SH-SY5Y (cell line): ENCODE measurements around the gene OXT.

Experiments used
- GATA2 ChIP-seq: IDR thresholded peaks from 2 replicates; pipeline ENCODE4 v1.6.1; 2011; ENCODE audit warnings: mild to moderate bottlenecking, low read depth, low read length
- GATA3 ChIP-seq: IDR thresholded peaks from 2 replicates; pipeline ENCODE4 v1.6.1; 2011; ENCODE audit warnings: low read depth, mild to moderate bottlenecking, low read length, moderate library complexity

DNA sequence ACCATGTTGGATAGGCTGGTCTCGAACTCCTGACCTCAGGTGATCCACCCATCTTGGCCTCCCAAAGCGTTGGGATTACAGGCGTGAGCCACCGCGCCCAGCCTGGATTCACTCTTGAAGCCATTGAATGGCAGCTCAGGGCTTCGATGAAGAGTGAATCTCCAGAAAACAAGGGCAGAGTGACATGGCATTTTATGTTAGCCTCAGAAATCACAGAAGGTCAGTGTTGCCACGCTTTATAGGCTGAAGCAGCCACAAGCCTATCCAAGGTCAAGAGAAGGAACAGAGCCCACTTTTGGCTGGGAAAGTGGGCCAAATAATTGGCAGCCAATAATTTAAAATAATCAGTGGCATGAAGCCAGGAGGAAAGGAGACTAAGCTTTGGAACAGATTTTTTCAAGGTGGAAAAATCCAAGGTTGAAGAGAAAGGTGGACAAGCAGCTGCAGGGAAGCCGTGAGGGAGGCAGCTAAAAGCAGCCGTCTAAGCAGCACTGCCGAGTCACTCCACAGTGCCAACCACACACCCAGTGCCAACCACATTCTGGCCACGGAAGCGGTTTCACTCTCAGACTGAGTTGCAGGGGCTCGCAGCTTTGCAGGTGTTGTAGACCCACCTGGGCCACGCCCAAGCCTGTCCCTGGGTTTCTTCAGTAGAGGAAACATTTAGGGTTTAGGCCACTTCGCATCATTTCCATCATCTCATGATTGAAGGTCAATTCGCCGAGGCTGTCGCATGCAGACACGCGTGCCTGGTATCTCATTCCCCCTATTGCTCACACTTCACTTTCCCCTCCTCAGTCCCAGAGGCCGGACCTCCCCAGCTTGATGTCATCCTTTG lies 30.5 kb downstream of the OXT start:
- TF ChIP-seq GATA2 (no peak), GATA3 (no peak)
